Measurements from ENCODE around the gene SREBF1. TPM values are rescaled to one million over a fixed set of nuclear protein-coding genes. Genes with fewer than 3 reads are reported as not detected.

The SREBF1 gene
- total and polyA plus RNA-seq, 8 donors, result 13.1 to 207 (median 80.3) TPM

- WGBS, 5 donors, result 82 to 87% (median 85%) methylated on average over 5 to 8 of the region's 8 CpGs
- Histone ChIP-seq H3K4me3 (no peak overlapping the region), H3K36me3 (peaks cover 5 to 11% (median 9%) of the 10 kb centered on the region in 4 donors), H3K27me3 (no peaks in the 10 kb centered on the region), H3K9me3 (no peaks in the 10 kb centered on the region), H3K27ac (no peak overlapping the region), H3K4me1 (peaks cover 59 to 84% (median 68%) of the 10 kb centered on the region in 4 donors)
- intact Hi-C loops (cut with DNase I; ENCODE audit: low total_unique reads), result loop anchor here (10.0 kb wide), 1 partner anchor 104 kb away; the partner anchor contains the start of gene RAI1
- no peak for DNase-seq
- TF ChIP-seq POLR2AphosphoS5 (IDR thresholded peaks at IDR 0.05), result no peak
- TF ChIP-seq POLR2A (IDR thresholded peaks at IDR 0.05), result no peak
- TF ChIP-seq EP300 (IDR thresholded peaks at IDR 0.05), result no peak
- TF ChIP-seq CTCF (IDR thresholded peaks at IDR 0.05), result no peak
Observed at GRCh38 chr17:17788967-17789366, 47.8 kb downstream of the SREBF1 start.

- no peaks in the 10 kb centered on the region for H3K36me3 ChIP-seq
- 83 to 95% (median 89%) methylated on average over 5 to 7 of the region's 7 CpGs for WGBS, 5 donors
- H3K4me3 ChIP-seq, result no peak overlapping the region
- peaks cover 60 to 84% (median 72%) of the 10 kb centered on the region in 4 donors for H3K4me1 ChIP-seq
- peaks cover 0 to 10% (median 0%) of the 10 kb centered on the region in 3 donors for H3K27me3 ChIP-seq
- intact Hi-C loops (cut with DNase I; ENCODE audit: low total_unique reads), result loop anchor here (10.0 kb wide), 1 partner anchor 103 kb away; the partner anchor contains the start of gene RAI1
- H3K9me3 ChIP-seq, result no peaks in the 10 kb centered on the region
- no peak for DNase-seq
- TF ChIP-seq POLR2AphosphoS5 (IDR thresholded peaks at IDR 0.05) (no peak), POLR2A (IDR thresholded peaks at IDR 0.05) (no peak), EP300 (IDR thresholded peaks at IDR 0.05) (no peak), CTCF (IDR thresholded peaks at IDR 0.05) (no peak)
- H3K27ac ChIP-seq, result peak overlapping the region in 1 of 5 donors; percentile 46
Observed at GRCh38 chr17:17787568-17787967, 49.2 kb downstream of the SREBF1 start.

GRCh38 chr17:17786998-17787397 lies 49.8 kb downstream of the SREBF1 start:
- TF ChIP-seq POLR2A (IDR thresholded peaks at IDR 0.05) (no peak), POLR2AphosphoS5 (IDR thresholded peaks at IDR 0.05) (no peak), EP300 (IDR thresholded peaks at IDR 0.05) (no peak), CTCF (IDR thresholded peaks at IDR 0.05) (no peak)
- DNase-seq, result no peak
- no peaks in the 10 kb centered on the region for H3K9me3 ChIP-seq
- no peak overlapping the region for H3K4me3 ChIP-seq
- no peaks in the 10 kb centered on the region for H3K36me3 ChIP-seq
- intact Hi-C loops (cut with DNase I; ENCODE audit: low total_unique reads), result loop anchor here (10.0 kb wide), 1 partner anchor 102 kb away; the partner anchor contains the start of gene RAI1
- peak overlapping the region in 3 of 5 donors; percentile 44 to 86 (median 46) for H3K27ac ChIP-seq
- 61 to 90% (median 82%) methylated on average over 2 of the region's 2 CpGs for WGBS, 5 donors
- peaks cover 57 to 84% (median 72%) of the 10 kb centered on the region in 4 donors for H3K4me1 ChIP-seq
- H3K27me3 ChIP-seq, result peaks cover 0 to 16% (median 4%) of the 10 kb centered on the region in 3 donors

GRCh38 chr17:17785407-17785806 lies 51.4 kb downstream of the SREBF1 start:
- H3K27me3 ChIP-seq, result peaks cover 0 to 23% (median 8%) of the 10 kb centered on the region in 3 donors
- H3K27ac ChIP-seq, result peak overlapping the region in 4 of 5 donors; percentile 44 to 91 (median 66)
- peaks cover 67 to 84% (median 76%) of the 10 kb centered on the region in 4 donors for H3K4me1 ChIP-seq
- no peak for DNase-seq
- TF ChIP-seq POLR2A (IDR thresholded peaks at IDR 0.05), result no peak
- no peak for TF ChIP-seq CTCF (IDR thresholded peaks at IDR 0.05)
- no peak for TF ChIP-seq POLR2AphosphoS5 (IDR thresholded peaks at IDR 0.05)
- no peak for TF ChIP-seq EP300 (IDR thresholded peaks at IDR 0.05)
- no peaks in the 10 kb centered on the region for H3K9me3 ChIP-seq
- 41 to 74% (median 62%) methylated on average over 10 to 11 of the region's 11 CpGs for WGBS, 5 donors
- H3K36me3 ChIP-seq, result no peaks in the 10 kb centered on the region
- intact Hi-C loops (cut with DNase I; ENCODE audit: low total_unique reads), result loop anchor here (10.0 kb wide), 1 partner anchor 101 kb away; the partner anchor contains the start of gene RAI1
- no peak overlapping the region for H3K4me3 ChIP-seq

Data from stomach (tissue), 9 donors.